ENCODE data around the gene TRAPPC2L. TPM values are rescaled to one million over a fixed set of nuclear protein-coding genes. Genes with fewer than 3 reads are reported as not detected.

The TRAPPC2L gene
- total RNA-seq, 1 donor = 43.1 TPM

DNA sequence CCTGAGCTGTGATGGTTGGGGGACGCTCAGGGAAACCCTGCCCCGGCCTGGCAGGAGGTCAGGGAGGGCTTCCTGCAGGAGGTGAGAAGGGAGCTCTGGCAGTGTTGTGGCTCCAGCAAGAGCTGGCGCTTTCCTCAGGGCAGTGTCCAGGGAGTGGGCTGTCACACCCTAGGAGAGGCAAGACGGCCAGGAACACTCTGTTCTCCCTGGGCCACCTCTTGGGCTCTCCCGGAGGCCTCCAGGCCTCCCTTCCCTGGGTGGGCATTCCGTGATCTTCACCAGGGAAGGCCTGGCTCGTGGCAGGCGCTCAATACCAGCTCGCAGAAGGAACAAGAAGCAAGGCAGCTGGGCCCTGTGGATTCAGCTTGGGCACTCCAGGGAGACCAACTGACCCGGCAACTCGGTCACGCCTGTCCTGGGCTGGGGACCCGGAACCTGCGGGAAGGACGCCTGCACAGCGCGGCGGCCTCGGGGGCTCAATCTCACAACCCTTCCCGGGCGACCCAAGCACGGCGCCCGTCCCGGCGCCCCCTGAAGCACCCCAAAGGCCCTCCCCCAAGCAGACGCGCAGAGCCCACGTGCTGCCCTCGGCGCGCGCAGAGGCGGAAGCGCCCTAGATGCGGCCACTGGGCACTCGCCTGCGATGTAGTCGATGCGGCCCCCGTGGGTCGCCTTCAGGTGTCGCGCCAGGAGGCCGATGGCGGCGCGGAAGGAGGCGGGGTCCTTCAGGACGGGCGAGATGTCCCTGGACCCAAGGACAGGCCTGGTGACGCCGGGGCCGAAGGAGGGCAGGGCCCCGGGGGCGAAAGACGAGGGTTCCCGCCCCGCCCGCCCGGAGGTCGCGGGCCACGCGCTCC lies 45.8 kb upstream of the TRAPPC2L start:
- TF ChIP-seq, protein P1, sequence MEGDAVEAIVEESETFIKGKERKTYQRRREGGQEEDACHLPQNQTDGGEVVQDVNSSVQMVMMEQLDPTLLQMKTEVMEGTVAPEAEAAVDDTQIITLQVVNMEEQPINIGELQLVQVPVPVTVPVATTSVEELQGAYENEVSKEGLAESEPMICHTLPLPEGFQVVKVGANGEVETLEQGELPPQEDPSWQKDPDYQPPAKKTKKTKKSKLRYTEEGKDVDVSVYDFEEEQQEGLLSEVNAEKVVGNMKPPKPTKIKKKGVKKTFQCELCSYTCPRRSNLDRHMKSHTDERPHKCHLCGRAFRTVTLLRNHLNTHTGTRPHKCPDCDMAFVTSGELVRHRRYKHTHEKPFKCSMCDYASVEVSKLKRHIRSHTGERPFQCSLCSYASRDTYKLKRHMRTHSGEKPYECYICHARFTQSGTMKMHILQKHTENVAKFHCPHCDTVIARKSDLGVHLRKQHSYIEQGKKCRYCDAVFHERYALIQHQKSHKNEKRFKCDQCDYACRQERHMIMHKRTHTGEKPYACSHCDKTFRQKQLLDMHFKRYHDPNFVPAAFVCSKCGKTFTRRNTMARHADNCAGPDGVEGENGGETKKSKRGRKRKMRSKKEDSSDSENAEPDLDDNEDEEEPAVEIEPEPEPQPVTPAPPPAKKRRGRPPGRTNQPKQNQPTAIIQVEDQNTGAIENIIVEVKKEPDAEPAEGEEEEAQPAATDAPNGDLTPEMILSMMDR (IDR thresholded peaks at IDR 0.05; ENCODE audit: extremely low read depth, low read depth, low read length) = no peak

DNA sequence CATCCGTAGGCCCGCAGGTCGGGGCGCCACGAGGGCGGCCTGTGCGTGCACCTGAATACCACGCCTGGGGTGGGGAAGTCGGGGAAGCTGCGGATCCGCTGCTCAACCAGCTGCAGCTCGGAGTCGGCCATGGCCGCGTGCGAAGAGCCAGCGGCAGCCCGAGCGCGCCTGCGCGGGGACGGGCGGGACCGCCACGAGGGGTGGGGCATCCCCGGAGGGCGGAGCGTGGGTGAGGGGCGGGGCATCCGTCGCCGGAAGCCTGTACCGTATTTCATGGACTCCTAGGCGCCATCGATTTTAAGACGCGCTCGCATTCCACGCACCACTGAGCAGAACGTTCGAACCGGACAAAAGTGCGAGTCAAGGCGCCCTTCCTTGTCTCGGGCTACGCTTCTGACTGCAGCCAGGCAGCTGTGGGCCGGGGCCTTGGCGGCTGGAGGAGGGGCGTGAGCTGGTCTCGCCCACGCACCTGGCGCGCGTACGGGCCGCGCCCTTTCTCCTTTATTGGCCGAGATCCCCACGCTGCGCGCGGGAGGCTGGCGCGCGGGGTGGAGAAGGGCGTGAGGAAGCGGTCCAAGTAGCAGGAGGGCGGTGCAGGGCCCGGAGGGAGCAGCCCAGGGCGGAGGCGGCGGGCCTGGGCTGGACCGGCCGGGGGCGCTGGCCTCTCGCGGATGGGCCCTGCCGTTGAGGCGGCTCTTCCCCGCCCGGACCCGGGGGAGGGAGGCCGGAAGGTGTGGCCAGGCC lies 45.0 kb upstream of the TRAPPC2L start, which contains the start of gene APRT:
TSS of gene APRT (minus strand) at position 160 of the 744 bp plus-strand sequence. CDS start at position 131, 29 bp downstream.
- Histone ChIP-seq H3K4me3 (ENCODE audit: insufficient read depth, low read length) (peak within 1 kb of the TSS; percentile 77), H3K9me3 (ENCODE audit: low read depth, low read length) (no peaks in the 10 kb centered on the region), H3K79me2 (ENCODE audit: insufficient read depth, low read length) (peaks cover 17% of the 10 kb centered on the region), H2AFZ (ENCODE audit: low read length) (peak within 1 kb of the TSS; percentile 72), H3K36me3 (ENCODE audit: insufficient read depth, low read length) (peaks cover 22% of the 10 kb centered on the region), H3K4me2 (ENCODE audit: insufficient read depth, low read length) (peak within 1 kb of the TSS; percentile 87), H3K4me1 (ENCODE audit: insufficient read depth, low read length) (peaks cover 25% of the 10 kb centered on the region), H4K20me1 (ENCODE audit: insufficient read depth, low read length) (peaks cover 12% of the 10 kb centered on the region), H3K27me3 (ENCODE audit: insufficient read depth, low read length) (no peaks in the 10 kb centered on the region), H3K27ac (ENCODE audit: low read depth, low read length) (peak within 1 kb of the TSS; percentile 73)
- TF ChIP-seq, protein P1 (IDR thresholded peaks at IDR 0.05; ENCODE audit: extremely low read depth, low read depth, low read length) = no peak
- peak; percentile 100 for DNase-seq (ENCODE audit: insufficient read length, low spot score, missing footprints)

More for the DNA sequence above, 45.8 kb upstream of the TRAPPC2L start:
- peaks cover 22% of the 10 kb centered on the region for H3K36me3 ChIP-seq (ENCODE audit: insufficient read depth, low read length)
- peak; percentile 99 for DNase-seq (ENCODE audit: insufficient read length, low spot score, missing footprints)
- peaks cover 12% of the 10 kb centered on the region for H4K20me1 ChIP-seq (ENCODE audit: insufficient read depth, low read length)
- H3K4me3 ChIP-seq (ENCODE audit: insufficient read depth, low read length) = peak overlapping the region; percentile 77
- peak overlapping the region; percentile 73 for H3K27ac ChIP-seq (ENCODE audit: low read depth, low read length)
- H3K4me2 ChIP-seq (ENCODE audit: insufficient read depth, low read length) = peak overlapping the region; percentile 87
- H3K4me1 ChIP-seq (ENCODE audit: insufficient read depth, low read length) = peaks cover 25% of the 10 kb centered on the region
- no peaks in the 10 kb centered on the region for H3K27me3 ChIP-seq (ENCODE audit: insufficient read depth, low read length)
- peaks cover 17% of the 10 kb centered on the region for H3K79me2 ChIP-seq (ENCODE audit: insufficient read depth, low read length)
- H2AFZ ChIP-seq (ENCODE audit: low read length) = peak overlapping the region; percentile 56
- no peaks in the 10 kb centered on the region for H3K9me3 ChIP-seq (ENCODE audit: low read depth, low read length)

DNA sequence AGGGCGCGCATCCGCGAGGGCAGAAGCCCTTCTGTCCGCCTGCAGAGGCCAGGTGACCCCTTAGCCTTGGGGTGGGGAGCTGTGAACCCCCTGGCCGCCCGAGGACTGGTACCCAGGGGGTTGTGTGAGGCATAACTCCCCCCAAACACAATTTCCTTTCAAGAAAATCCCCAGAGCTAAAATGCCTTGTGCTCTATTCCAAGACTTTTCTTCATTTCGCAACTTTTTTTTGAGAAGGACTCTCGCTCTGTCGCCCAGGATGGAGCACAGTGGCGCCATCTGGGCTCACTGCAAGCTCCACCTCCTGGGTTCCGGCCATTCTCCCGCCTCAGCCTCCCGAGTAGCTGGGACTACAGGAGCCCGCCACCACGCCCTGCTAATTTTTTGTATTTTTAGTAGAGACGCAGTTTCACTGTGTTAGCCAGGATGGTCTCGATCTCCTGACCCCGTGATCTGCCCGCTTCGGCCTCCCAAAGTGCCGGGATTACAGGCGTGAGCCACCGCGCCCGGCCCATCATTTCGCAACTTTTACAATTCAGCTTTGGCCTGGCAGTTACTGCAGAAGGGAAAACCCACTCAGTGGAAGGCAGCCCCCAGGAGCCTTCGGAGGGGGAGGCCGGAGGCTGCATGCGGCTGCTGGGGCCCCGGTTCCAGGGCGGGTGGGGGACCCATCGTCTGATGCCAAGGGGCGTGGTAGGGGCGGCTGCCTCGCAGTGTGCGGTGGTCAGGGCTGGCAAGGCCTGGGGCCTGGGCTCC lies 44.2 kb upstream of the TRAPPC2L start:
- peak overlapping the region; percentile 77 for H3K4me3 ChIP-seq (ENCODE audit: insufficient read depth, low read length)
- TF ChIP-seq, protein P1 (IDR thresholded peaks at IDR 0.05; ENCODE audit: extremely low read depth, low read depth, low read length) = no peak
- DNase-seq (ENCODE audit: insufficient read length, low spot score, missing footprints) = peak; percentile 57

More for the DNA sequence above, 44.2 kb upstream of the TRAPPC2L start:
- H3K36me3 ChIP-seq (ENCODE audit: insufficient read depth, low read length) = peaks cover 21% of the 10 kb centered on the region
- peaks cover 17% of the 10 kb centered on the region for H3K79me2 ChIP-seq (ENCODE audit: insufficient read depth, low read length)
- H3K4me1 ChIP-seq (ENCODE audit: insufficient read depth, low read length) = peaks cover 25% of the 10 kb centered on the region
- H3K27ac ChIP-seq (ENCODE audit: low read depth, low read length) = peak overlapping the region; percentile 73
- no peaks in the 10 kb centered on the region for H3K9me3 ChIP-seq (ENCODE audit: low read depth, low read length)
- H3K4me2 ChIP-seq (ENCODE audit: insufficient read depth, low read length) = peak overlapping the region; percentile 87
- H2AFZ ChIP-seq (ENCODE audit: low read length) = peak overlapping the region; percentile 72
- no peaks in the 10 kb centered on the region for H3K27me3 ChIP-seq (ENCODE audit: insufficient read depth, low read length)
- H4K20me1 ChIP-seq (ENCODE audit: insufficient read depth, low read length) = peaks cover 12% of the 10 kb centered on the region

Measured in osteoblast (primary cell).